Neutrophil (primary cell): ENCODE results near the gene SNTG2.

Experiments
- H3K27ac ChIP-seq: fragments of 200-600 bp; sonication (generic); 2 replicates; pipeline ENCODE4 v1.5.1; 2016; ENCODE audit warnings: mild to moderate bottlenecking, moderate library complexity
- H3K27me3 ChIP-seq: fragments of 200-600 bp; sonication (generic); 2 replicates; pipeline ENCODE4 v1.6.0; 2016; ENCODE audit warnings: mild to moderate bottlenecking
- H3K36me3 ChIP-seq: fragments of 200-600 bp; sonication (generic); 2 replicates; pipeline ENCODE4 v1.5.1; 2017
- H3K4me1 ChIP-seq, 2 experiments: fragments of 200-600 bp in 1 of 2; sonication (generic) in 1 of 2; 1 replicate in 1 of 2; 2 replicates in 1 of 2; pipeline versions ENCODE4 v1.5.1 to v1.6.1; 2013 to 2016; ENCODE audit warnings: low read depth in 1 of 2, low read length in 1 of 2, mild to moderate bottlenecking in 1 of 2, moderate library complexity in 1 of 2; ENCODE audit not compliant: control insufficient read depth in 1 of 2, insufficient read depth in 1 of 2
- H3K4me3 ChIP-seq, 2 experiments: fragments of 200-600 bp in 1 of 2; sonication (generic) in 1 of 2; 1 replicate in 1 of 2; 2 replicates in 1 of 2; pipeline ENCODE4 v1.5.1; 2013 to 2016; ENCODE audit warnings: low read depth in 1 of 2, low read length in 1 of 2, mild to moderate bottlenecking in 1 of 2, moderate library complexity in 1 of 2
- H3K9me3 ChIP-seq: fragments of 200-600 bp; sonication (generic); 2 replicates; pipeline ENCODE4 v1.5.1; 2016
- CTCF ChIP-seq: fragments of 200-600 bp; sonication (generic); IDR thresholded peaks from 2 replicates; pipeline ENCODE4 v1.5.1; 2016; ENCODE audit warnings: antibody characterized with exemption

Gene SNTG2

DNA sequence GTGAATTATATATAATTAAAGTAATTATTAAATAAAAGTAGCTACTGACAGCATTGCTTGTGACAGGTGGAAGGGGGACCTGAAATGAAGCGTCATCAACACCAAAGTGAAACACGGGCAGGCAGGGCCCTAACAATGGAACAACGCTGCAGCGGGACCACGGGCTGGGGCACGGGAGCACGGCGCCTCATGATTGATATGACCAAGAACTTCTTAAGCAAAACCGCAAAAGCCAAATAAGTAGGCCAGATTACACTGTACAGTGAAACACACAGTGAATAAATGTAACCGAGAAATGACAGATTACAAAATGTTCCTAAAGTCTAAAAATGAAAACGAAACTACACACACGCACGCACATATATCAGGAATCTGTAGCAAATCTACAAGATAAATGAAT lies 81.4 kb downstream of the SNTG2 start:
- no peaks in the 10 kb centered on the region for H3K27me3 ChIP-seq
- H3K4me1 ChIP-seq: no peaks in the 10 kb centered on the region
- H3K9me3 ChIP-seq: no peaks in the 10 kb centered on the region
- no peak overlapping the region for H3K4me3 ChIP-seq
- no peak overlapping the region for H3K27ac ChIP-seq
- no peaks in the 10 kb centered on the region for H3K36me3 ChIP-seq
- no peak for TF ChIP-seq CTCF

DNA sequence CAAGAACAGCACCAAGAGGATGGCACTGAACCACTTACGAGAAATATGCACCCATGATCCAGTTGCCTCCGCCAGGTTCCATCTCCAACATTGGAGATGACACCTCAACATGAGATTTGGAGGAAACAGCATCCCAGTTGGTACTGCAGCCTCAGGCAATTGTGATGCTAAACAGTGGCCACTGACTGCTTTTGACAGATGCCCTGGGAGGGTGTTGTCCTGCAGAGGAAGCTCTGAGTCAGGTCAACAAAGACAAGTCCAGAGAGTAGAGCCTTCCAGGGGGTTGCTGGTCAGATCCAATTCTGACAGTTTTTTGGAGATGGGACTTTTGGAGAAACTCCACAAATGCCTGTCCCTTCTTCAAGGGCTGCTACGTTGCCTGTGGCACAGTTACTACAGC lies 82.4 kb downstream of the SNTG2 start:
- H3K9me3 ChIP-seq: no peaks in the 10 kb centered on the region
- TF ChIP-seq CTCF: no peak
- H3K4me3 ChIP-seq: no peak overlapping the region

DNA sequence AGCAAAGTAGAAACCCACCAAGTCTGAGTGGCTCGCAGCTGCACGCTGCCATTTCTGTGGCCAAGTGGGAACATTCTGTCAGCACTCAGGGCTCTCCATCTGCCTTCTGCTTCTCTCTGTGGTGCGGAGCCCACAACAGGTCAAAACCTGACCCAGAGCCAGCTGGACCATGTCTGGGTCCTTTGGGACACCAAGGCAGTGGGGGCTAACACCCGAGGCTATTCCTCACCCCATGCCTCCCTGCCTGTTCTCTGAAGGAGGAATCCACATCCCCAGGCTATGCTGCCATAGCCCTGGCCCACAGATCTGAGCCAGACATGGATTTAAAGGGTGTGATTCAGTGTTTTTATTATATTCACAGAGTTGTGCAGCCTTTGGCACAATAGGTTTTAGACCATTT lies 86.4 kb downstream of the SNTG2 start:
- H3K36me3 ChIP-seq: no peaks in the 10 kb centered on the region
- H3K27ac ChIP-seq: no peak overlapping the region
- H3K27me3 ChIP-seq: no peaks in the 10 kb centered on the region
- TF ChIP-seq CTCF: no peak
- H3K4me1 ChIP-seq: no peaks in the 10 kb centered on the region
- H3K4me3 ChIP-seq: no peak overlapping the region
- no peaks in the 10 kb centered on the region for H3K9me3 ChIP-seq

More for the DNA sequence above, 82.4 kb downstream of the SNTG2 start:
- Histone ChIP-seq H3K27ac (no peak overlapping the region), H3K36me3 (no peaks in the 10 kb centered on the region), H3K4me1 (no peaks in the 10 kb centered on the region), H3K27me3 (no peaks in the 10 kb centered on the region)

DNA sequence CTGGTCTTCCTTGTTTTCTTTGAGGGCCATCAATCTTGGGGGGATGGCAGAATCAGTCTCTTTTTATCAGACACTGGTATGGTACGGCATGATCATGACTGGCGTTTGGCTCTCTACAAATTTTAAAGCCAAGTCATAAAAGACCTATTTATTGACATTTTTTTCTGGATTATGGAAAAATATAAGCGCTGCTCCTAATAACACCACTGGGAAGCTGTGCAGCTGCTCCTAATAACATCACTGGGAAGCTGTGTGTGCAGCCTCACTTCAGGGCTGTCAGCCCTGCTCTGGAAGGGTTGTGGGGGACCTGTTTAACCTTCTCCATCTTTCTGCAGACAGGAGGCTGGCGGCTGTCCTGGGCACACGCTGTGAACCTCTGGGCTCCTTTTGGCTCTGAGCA lies 88.9 kb downstream of the SNTG2 start:
- Histone ChIP-seq H3K27ac (no peak overlapping the region), H3K9me3 (no peaks in the 10 kb centered on the region), H3K36me3 (no peaks in the 10 kb centered on the region), H3K4me1 (no peaks in the 10 kb centered on the region), H3K4me3 (no peak overlapping the region), H3K27me3 (no peaks in the 10 kb centered on the region)
- no peak for TF ChIP-seq CTCF

GRCh38 chr2:1041012-1041805 lies 90.6 kb downstream of the SNTG2 start:
- Histone ChIP-seq H3K4me3 (no peak overlapping the region), H3K9me3 (no peaks in the 10 kb centered on the region), H3K4me1 (no peaks in the 10 kb centered on the region), H3K27ac (no peak overlapping the region), H3K27me3 (no peaks in the 10 kb centered on the region), H3K36me3 (no peaks in the 10 kb centered on the region)
- no peak for TF ChIP-seq CTCF
